Measurements from ENCODE around the gene PPP1R11. TPM values are rescaled to one million over a fixed set of nuclear protein-coding genes. Genes with fewer than 3 reads are reported as not detected.

Gene PPP1R11
- total and polyA plus RNA-seq, 2 of the 13 experiments (the other 11 are each of a cell fraction or from before 2014, with no cell fraction given) = 32.1 to 58.9 TPM

GRCh38 chr6:30075790-30076732 is 9.1 kb downstream of the PPP1R11 start (continued):
- TF ChIP-seq ZMYM4 (CRISPR knock-in tag; IDR thresholded peaks at IDR 0.05) (0 out of 2 replicates have a peak, but pooled peaks have one; percentile 44), ZNF747 (CRISPR knock-in tag; IDR thresholded peaks at IDR 0.05; ENCODE audit: borderline replicate concordance) (no peak), RFX1 (IDR thresholded peaks at IDR 0.05) (no peak), ZNF343 (CRISPR knock-in tag; IDR thresholded peaks at IDR 0.05) (no peak), CBX2 (IDR thresholded peaks at IDR 0.05; ENCODE audit: low read depth, low read length) (no peak), CBX2 (CRISPR knock-in tag; IDR thresholded peaks at IDR 0.05; ENCODE audit: low read depth) (no peak; the same call in 1 of the 2 replicates), FOXK1 (CRISPR knock-in tag; IDR thresholded peaks at IDR 0.05; ENCODE audit: borderline replicate concordance, low read depth) (peak; percentile 84; the same call in 1 of the 2 replicates), ZNF468 (CRISPR knock-in tag; IDR thresholded peaks at IDR 0.05) (no peak), ZNF574 (CRISPR knock-in tag; IDR thresholded peaks at IDR 0.05) (peak; percentile 54; the same call in 1 of the 2 replicates), BCL3 (CRISPR knock-in tag; IDR thresholded peaks at IDR 0.05) (no peak), NR2F6 (IDR thresholded peaks at IDR 0.05) (no peak), NR2F6 (CRISPR knock-in tag; IDR thresholded peaks at IDR 0.05) (peak; percentile 22; the same call in 1 of the 2 replicates), ZNF83 (CRISPR knock-in tag; IDR thresholded peaks at IDR 0.05; ENCODE audit: borderline replicate concordance) (no peak), HNRNPH1 (optimal IDR thresholded peaks at IDR 0.05; ENCODE audit: low read depth, low read length) (no peak), SNRNP70 (IDR thresholded peaks at IDR 0.05; ENCODE audit: low read depth, low read length) (no peak), ZNF33A (CRISPR knock-in tag; IDR thresholded peaks at IDR 0.05; ENCODE audit: borderline replicate concordance) (no peak), ELF1 (CRISPR knock-in tag; IDR thresholded peaks at IDR 0.05) (no peak), ZNF224 (CRISPR knock-in tag; IDR thresholded peaks at IDR 0.05) (no peak), NFIB (CRISPR knock-in tag; IDR thresholded peaks at IDR 0.05; ENCODE audit: borderline replicate concordance) (no peak), ZBTB20 (CRISPR knock-in tag; IDR thresholded peaks at IDR 0.05; ENCODE audit: borderline replicate concordance, low read depth) (no peak), ZSCAN20 (CRISPR knock-in tag; IDR thresholded peaks at IDR 0.05; ENCODE audit: borderline replicate concordance) (no peak)
- TF ChIP-seq, protein P1, sequence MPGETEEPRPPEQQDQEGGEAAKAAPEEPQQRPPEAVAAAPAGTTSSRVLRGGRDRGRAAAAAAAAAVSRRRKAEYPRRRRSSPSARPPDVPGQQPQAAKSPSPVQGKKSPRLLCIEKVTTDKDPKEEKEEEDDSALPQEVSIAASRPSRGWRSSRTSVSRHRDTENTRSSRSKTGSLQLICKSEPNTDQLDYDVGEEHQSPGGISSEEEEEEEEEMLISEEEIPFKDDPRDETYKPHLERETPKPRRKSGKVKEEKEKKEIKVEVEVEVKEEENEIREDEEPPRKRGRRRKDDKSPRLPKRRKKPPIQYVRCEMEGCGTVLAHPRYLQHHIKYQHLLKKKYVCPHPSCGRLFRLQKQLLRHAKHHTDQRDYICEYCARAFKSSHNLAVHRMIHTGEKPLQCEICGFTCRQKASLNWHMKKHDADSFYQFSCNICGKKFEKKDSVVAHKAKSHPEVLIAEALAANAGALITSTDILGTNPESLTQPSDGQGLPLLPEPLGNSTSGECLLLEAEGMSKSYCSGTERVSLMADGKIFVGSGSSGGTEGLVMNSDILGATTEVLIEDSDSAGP (CRISPR knock-in tag; IDR thresholded peaks at IDR 0.05; ENCODE audit: borderline replicate concordance) = peak; percentile 81
- TF ChIP-seq, protein P2, sequence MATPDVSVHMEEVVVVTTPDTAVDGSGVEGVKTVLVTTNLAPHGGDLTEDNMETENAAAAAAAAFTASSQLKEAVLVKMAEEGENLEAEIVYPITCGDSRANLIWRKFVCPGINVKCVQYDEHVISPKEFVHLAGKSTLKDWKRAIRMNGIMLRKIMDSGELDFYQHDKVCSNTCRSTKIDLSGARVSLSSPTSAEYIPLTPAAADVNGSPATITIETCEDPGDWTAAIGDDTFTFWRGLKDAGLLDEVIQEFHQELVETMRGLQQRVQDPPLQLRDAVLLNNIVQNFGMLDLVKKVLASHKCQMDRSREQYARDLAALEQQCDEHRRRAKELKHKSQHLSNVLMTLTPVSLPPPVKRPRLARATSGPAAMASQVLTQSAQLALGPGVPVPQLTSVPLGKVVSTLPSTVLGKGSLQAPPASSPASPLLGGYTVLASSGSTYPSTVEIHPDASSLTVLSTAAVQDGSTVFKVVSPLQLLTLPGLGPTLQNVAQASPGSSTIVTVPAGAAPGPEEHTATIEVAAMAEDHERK (CRISPR knock-in tag; IDR thresholded peaks at IDR 0.05; ENCODE audit: low read depth) = no peak
